HCT116 (cell line): ENCODE results near the gene IKZF3. TPM values are rescaled to one million over a fixed set of nuclear protein-coding genes. Genes with fewer than 3 reads are reported as not detected.

Source experiments
- ATAC-seq: fragments of 200-7000 bp; cut with Tn5 transposase; 2 replicates; pipeline ENCODE4 v1.9.1; 2020; ENCODE audit warnings: mild to moderate bottlenecking, moderate library complexity
- BruUV-seq: library from RNA; stranded (reverse); fragments of 400-500 nt; replicated peaks from 2 replicates; lab custom pipeline; 2021; lab: Mats Ljungman, UMichigan
- CTCF ChIA-PET: fragments of 300-600 bp; sonication (Branson Sonifier 250); formaldehyde crosslinking; loops from one replicate; lab custom pipeline; 2021; ENCODE audit warnings: antibody characterized with exemption; lab: Charles Lee
- POLR2A ChIA-PET: fragments of 300-600, 350-600 bp; sonication (Branson Sonifier 250); formaldehyde crosslinking; loops from one replicate; lab custom pipeline; 2021; ENCODE audit warnings: antibody characterized with exemption; lab: Charles Lee
- RAD21 ChIA-PET, 2 experiments: fragments of 300-600 bp; sonication (Branson Sonifier 250); formaldehyde crosslinking; loops; one replicate each; lab custom pipeline; 2023; ENCODE audit warnings: low total read pairs in 2 of 2; ENCODE audit not compliant: uncharacterized antibody in 2 of 2, unreplicated experiment in 2 of 2, low non-redundant PET in 1 of 2; lab: Charles Lee
- DNase-seq: peaks from one replicate; pipeline ENCODE4 v3.0.0-alpha.2; 2010; ENCODE audit warnings: low read depth, low spot score
- H2AFZ ChIP-seq: fragments of 200-600 bp; shearing (Covaris generic), sonication (generic); 2 replicates; pipeline ENCODE4 v1.6.1; 2017; ENCODE audit warnings: low read depth, mixed run types, mixed read lengths, antibody characterized with exemption, low read length; ENCODE audit not compliant: poor library complexity, severe bottlenecking
- H3K27ac ChIP-seq: 2 replicates; pipeline ENCODE4 v1.5.1; 2012; ENCODE audit warnings: low read depth, low read length
- H3K27me3 ChIP-seq: fragments of 200-600 bp; sonication (generic); 2 replicates; pipeline ENCODE4 v1.6.1; 2016; ENCODE audit warnings: mixed run types, low read length, mixed read lengths; ENCODE audit not compliant: insufficient read depth
- H3K36me3 ChIP-seq, 2 experiments: fragments of 200-500 bp in 1 of 2; fragments of 200-600 bp in 1 of 2; sonication (Bioruptor generic) in 1 of 2; sonication (generic) in 1 of 2; 2 replicates each; pipeline versions ENCODE4 v1.5.1 to v1.6.1; 2014 to 2016; ENCODE audit warnings: low read length in 2 of 2, inconsistent platforms in 1 of 2, mixed read lengths in 1 of 2, mixed run types in 1 of 2; ENCODE audit not compliant: insufficient read depth in 2 of 2, control insufficient read depth in 1 of 2
- H3K4me1 ChIP-seq, 2 experiments: fragments of 200-600 bp in 1 of 2; sonication (generic) in 1 of 2; 2 replicates each; pipeline versions ENCODE4 v1.5.1 to v1.6.1; 2012 to 2017; ENCODE audit warnings: low read length in 2 of 2, inconsistent platforms in 1 of 2, mild to moderate bottlenecking in 1 of 2, mixed read lengths in 1 of 2, mixed run types in 1 of 2, moderate library complexity in 1 of 2; ENCODE audit not compliant: insufficient read depth in 2 of 2, control insufficient read depth in 1 of 2
- H3K4me2 ChIP-seq: fragments of 200-600 bp; sonication (generic); 2 replicates; pipeline ENCODE4 v1.6.1; 2017; ENCODE audit warnings: mixed run types, low read length, mixed read lengths
- H3K4me3 ChIP-seq, 2 experiments: fragments of 200-600 bp in 1 of 2; sonication (generic) in 1 of 2; replicated peaks in 1 of 2; 2 replicates each; pipeline ENCODE4 v1.5.1; 2011 to 2016; ENCODE audit warnings: low read length in 2 of 2, control low read depth in 1 of 2, low read depth in 1 of 2, mild to moderate bottlenecking in 1 of 2, mixed read lengths in 1 of 2, mixed run types in 1 of 2
- H3K79me2 ChIP-seq: fragments of 200-600 bp; sonication (generic); 2 replicates; pipeline ENCODE4 v1.6.1; 2017; ENCODE audit warnings: mild to moderate bottlenecking, mixed run types, low read length, moderate library complexity, mixed read lengths; ENCODE audit not compliant: insufficient read depth
- H3K9ac ChIP-seq: fragments of 200-600 bp; sonication (generic); 2 replicates; pipeline ENCODE4 v1.6.1; 2016; ENCODE audit warnings: low read length, mixed read lengths
- H3K9me2 ChIP-seq: fragments of 200-600 bp; sonication (generic), shearing (Covaris generic); 2 replicates; pipeline ENCODE4 v1.6.1; 2017; ENCODE audit warnings: mixed run types, mild to moderate bottlenecking, moderate library complexity; ENCODE audit not compliant: insufficient read depth
- H3K9me3 ChIP-seq, 2 experiments: fragments of 200-500 bp in 1 of 2; fragments of 200-600 bp in 1 of 2; sonication (Bioruptor generic) in 1 of 2; sonication (generic) in 1 of 2; 2 replicates each; pipeline ENCODE4 v1.6.1; 2014 to 2017; ENCODE audit warnings: low read length in 2 of 2, mixed read lengths in 2 of 2, inconsistent platforms in 1 of 2, low read depth in 1 of 2, mild to moderate bottlenecking in 1 of 2, mixed run types in 1 of 2, moderate library complexity in 1 of 2; ENCODE audit not compliant: control insufficient read depth in 1 of 2, insufficient read depth in 1 of 2
- H4K20me1 ChIP-seq: fragments of 200-600 bp; sonication (generic), shearing (Covaris generic); 2 replicates; pipeline ENCODE4 v1.6.1; 2017; ENCODE audit warnings: mixed run types, mild to moderate bottlenecking, moderate library complexity; ENCODE audit not compliant: insufficient read depth
- CEBPB ChIP-seq: IDR thresholded peaks from 2 replicates; pipeline ENCODE4 v1.6.1; 2012; ENCODE audit warnings: low read depth
- EGR1 ChIP-seq: IDR thresholded peaks from 2 replicates; pipeline ENCODE4 v1.6.1; 2012; ENCODE audit warnings: low read depth
- EZH2 ChIP-seq: fragments of 200-600 bp; sonication (generic); IDR thresholded peaks from 2 replicates; pipeline ENCODE4 v1.6.1; 2017; ENCODE audit warnings: antibody characterized with exemption, mixed run types
- EZH2phosphoT487 ChIP-seq: fragments of 200-600 bp; IDR thresholded peaks from 2 replicates; pipeline ENCODE4 v1.6.1; 2018; ENCODE audit warnings: antibody characterized with exemption, borderline replicate concordance
- FOSL1 ChIP-seq: IDR thresholded peaks from 2 replicates; pipeline ENCODE4 v1.6.1; 2012; ENCODE audit warnings: low read depth
- JUND ChIP-seq: IDR thresholded peaks from 2 replicates; pipeline ENCODE4 v1.6.1; 2012
- POLR2A ChIP-seq: IDR thresholded peaks from 2 replicates; pipeline ENCODE4 v1.7.0; 2011; ENCODE audit warnings: borderline replicate concordance; ENCODE audit not compliant: insufficient read depth, insufficient read length; ENCODE audit errors: extremely low read depth
- RAD21 ChIP-seq: IDR thresholded peaks from 2 replicates; pipeline ENCODE4 v1.6.1; 2012; ENCODE audit warnings: low read depth, mild to moderate bottlenecking
- TCF7L2 ChIP-seq: IDR thresholded peaks from 2 replicates; pipeline ENCODE4 v1.7.0; 2011; ENCODE audit warnings: borderline replicate concordance, inconsistent platforms; ENCODE audit not compliant: insufficient read depth, insufficient read length; ENCODE audit errors: extremely low read depth
- ZFX ChIP-seq: fragments of 450-650 bp; IDR thresholded peaks from 2 replicates; pipeline ENCODE4 v1.6.1; 2017
- intact Hi-C: fragments of 100-400 bp; cut with micrococcal nuclease; formaldehyde crosslinking; loops from 2 replicates; pipeline ENCODE4 v1.10.0; 2022
- total RNA-seq: library from RNA; stranded (reverse); gene quantifications from one replicate; pipeline ENCODE4 v1.2.1, GENCODE V29; 2021; ENCODE audit not compliant: unreplicated experiment
- TF ChIP-seq, protein P1 (sequence below), 3 experiments: fragments of 200-600 bp in 1 of 3; sonication (generic) in 1 of 3; IDR thresholded peaks in 2 of 3; conservative IDR thresholded peaks in 1 of 3; 2 replicates each; pipeline ENCODE4 v1.5.1; 2012 to 2017; ENCODE audit warnings: low read depth in 2 of 3, low read length in 2 of 3, antibody characterized with exemption in 1 of 3, borderline replicate concordance in 1 of 3, control low read depth in 1 of 3, mild to moderate bottlenecking in 1 of 3, mixed read lengths in 1 of 3, mixed run types in 1 of 3, moderate library complexity in 1 of 3; ENCODE audit not compliant: insufficient read depth in 1 of 3
- TF ChIP-seq, protein P2 (sequence below): IDR thresholded peaks from 2 replicates; pipeline ENCODE4 v1.6.1; 2012

Gene IKZF3
- total RNA-seq, 1 experiment from 2014 or later, result 0.30 TPM

DNA sequence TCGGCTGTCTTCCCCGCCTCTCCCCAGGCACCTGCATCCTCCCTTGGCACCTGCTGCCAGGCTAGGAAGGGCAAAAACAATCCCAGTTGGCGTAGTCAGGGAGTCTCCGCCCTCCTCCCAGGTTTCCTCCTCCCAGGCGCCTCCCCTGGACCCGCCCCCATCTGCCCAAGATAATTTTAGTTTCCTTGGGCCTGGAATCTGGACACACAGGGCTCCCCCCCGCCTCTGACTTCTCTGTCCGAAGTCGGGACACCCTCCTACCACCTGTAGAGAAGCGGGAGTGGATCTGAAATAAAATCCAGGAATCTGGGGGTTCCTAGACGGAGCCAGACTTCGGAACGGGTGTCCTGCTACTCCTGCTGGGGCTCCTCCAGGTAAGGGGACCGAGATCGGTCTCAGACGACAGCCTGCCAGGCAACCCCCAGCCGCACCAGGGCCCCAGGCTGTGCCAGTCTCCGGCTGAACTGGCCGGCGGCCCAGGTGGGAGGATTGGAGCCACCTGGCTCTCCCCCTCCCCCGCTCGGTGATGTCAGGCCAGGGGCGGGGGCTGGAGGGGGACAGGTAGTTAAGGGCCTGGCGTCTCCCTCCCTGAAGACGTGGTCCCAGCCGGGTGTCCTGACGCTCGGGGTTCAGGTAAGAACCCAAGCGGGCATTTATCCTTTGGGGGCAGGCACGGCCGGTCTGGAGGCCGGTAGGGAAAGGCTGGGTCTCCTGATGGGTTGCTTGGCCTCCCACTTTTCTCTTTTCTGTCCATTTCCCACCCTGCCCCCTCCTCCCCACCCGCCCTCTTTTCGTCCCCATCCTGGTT, 126.1 kb downstream of the IKZF3 start, which contains the start of gene GRB7 (continued):
- no peak for TF ChIP-seq RAD21
- no peak for TF ChIP-seq CEBPB
- TF ChIP-seq EGR1, result peak; percentile 79
- no peak for TF ChIP-seq TCF7L2
- no peak for TF ChIP-seq EZH2
- TF ChIP-seq, protein P1, sequence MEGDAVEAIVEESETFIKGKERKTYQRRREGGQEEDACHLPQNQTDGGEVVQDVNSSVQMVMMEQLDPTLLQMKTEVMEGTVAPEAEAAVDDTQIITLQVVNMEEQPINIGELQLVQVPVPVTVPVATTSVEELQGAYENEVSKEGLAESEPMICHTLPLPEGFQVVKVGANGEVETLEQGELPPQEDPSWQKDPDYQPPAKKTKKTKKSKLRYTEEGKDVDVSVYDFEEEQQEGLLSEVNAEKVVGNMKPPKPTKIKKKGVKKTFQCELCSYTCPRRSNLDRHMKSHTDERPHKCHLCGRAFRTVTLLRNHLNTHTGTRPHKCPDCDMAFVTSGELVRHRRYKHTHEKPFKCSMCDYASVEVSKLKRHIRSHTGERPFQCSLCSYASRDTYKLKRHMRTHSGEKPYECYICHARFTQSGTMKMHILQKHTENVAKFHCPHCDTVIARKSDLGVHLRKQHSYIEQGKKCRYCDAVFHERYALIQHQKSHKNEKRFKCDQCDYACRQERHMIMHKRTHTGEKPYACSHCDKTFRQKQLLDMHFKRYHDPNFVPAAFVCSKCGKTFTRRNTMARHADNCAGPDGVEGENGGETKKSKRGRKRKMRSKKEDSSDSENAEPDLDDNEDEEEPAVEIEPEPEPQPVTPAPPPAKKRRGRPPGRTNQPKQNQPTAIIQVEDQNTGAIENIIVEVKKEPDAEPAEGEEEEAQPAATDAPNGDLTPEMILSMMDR (IDR thresholded peaks at IDR 0.05 in 2 of 3, conservative IDR thresholded peaks at IDR 0.05 in 1 of 3; ENCODE audit: borderline replicate concordance in 1 of 3, insufficient read depth in 1 of 3, low read depth in 2 of 3, low read length in 2 of 3), result no peak
- no peak for TF ChIP-seq POLR2A
- TF ChIP-seq FOSL1, result no peak
- TF ChIP-seq JUND, result no peak
- peak; percentile 44; the same call in 1 of the 2 replicates for TF ChIP-seq ZFX
- TF ChIP-seq, protein P2, sequence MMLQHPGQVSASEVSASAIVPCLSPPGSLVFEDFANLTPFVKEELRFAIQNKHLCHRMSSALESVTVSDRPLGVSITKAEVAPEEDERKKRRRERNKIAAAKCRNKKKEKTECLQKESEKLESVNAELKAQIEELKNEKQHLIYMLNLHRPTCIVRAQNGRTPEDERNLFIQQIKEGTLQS, result no peak

DNA sequence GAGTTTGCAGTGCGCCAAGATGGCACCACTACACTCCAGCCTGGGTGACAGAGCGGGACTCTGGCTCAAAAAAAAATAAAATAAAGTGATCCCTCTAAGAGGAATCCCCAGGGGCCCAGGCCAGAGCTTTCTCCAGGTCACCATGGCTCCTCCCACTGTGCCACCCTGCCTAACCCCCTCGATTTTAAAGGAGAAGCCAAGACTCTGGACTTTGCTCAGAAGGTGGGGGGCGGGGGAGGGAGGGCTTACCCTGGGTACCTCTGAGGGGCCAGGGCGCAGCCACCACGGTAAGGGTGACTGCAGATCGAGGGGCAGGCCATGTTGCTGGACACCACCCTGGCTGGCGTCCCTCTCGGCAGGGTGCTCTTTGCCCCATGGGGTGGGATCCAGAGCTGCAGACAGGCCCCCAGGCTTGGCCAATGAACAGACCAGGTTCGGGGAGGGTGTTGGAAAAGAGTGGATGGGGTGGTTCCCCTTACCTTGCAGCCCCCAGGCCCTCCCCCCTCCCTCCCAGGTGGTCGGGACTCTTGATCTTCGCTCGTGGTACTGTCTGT, 126.8 kb downstream of the IKZF3 start:
- H3K27me3 ChIP-seq, result no peaks in the 10 kb centered on the region
- no peaks in the 10 kb centered on the region for H3K9me3 ChIP-seq
- no peaks in the 10 kb centered on the region for H3K9me2 ChIP-seq
- H3K4me2 ChIP-seq, result peak overlapping the region; percentile 100
- TF ChIP-seq EZH2phosphoT487 (no peak), TCF7L2 (no peak)
- peak overlapping the region; percentile 77 for H3K9ac ChIP-seq
- ATAC-seq, result peak; percentile 11
- DNase-seq, result no peak
- intact Hi-C loops, result loop anchor here (5.0 to 10.0 kb wide), 2 partner anchors 115 to 218 kb away; no protein-coding TSS in a partner anchor
- H3K79me2 ChIP-seq, result peaks cover 22% of the 10 kb centered on the region; the same call in 1 of the 2 replicates
- POLR2A ChIA-PET, result no interaction called here
- H2AFZ ChIP-seq, result no peak overlapping the region
- H3K27ac ChIP-seq, result peak overlapping the region; percentile 92
- H4K20me1 ChIP-seq, result no peaks in the 10 kb centered on the region
- RAD21 ChIA-PET, result interaction anchor here in 1 of 2 experiments (0.6 kb wide), 1 partner anchor 31 kb away, joined by 5 read pairs; no protein-coding TSS in a partner anchor
- 0 out of 4 replicates have a peak, but pooled peaks cover 0 to under 1% of the 10 kb centered on the region in 2 experiments for H3K36me3 ChIP-seq
- CTCF ChIA-PET, result interaction anchor here (1.1 kb wide), 1 partner anchor 116 kb away, joined by 3 read pairs; no protein-coding TSS in a partner anchor
- no TSS peak for BruUV-seq
- H3K4me3 ChIP-seq, result peak overlapping the region; percentile 69 to 84
- H3K4me1 ChIP-seq, result peaks cover 34 to 59% of the 10 kb centered on the region in 2 experiments
